ENCODE measurements around the gene MROH7. TPM values are rescaled to one million over a fixed set of nuclear protein-coding genes. Genes with fewer than 3 reads are reported as not detected.

MROH7 gene
- total and polyA plus RNA-seq, 9 of the 15 experiments (the other 6 are each of a cell fraction or from before 2014, with no cell fraction given), result not detected

DNA sequence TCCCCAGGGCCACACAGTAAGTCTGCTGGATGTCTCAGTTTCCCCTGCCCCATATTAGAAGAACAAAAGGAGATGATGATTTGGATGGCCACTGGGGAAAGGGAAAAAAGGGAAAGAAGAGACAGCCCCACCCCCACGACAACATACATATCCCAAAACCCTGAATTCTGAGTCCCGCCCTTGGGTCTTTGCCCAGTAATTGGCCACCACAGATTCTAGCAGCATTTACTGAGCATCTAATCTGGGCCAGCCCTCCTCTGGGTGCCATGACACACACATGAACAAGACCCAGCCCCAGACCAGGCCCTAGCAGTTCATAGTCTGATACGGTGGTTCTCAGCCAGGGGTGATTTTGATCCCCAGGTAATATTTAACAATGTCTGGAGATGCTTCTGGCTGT lies 68.8 kb downstream of the MROH7 start (continued):
- TF ChIP-seq, protein P1, sequence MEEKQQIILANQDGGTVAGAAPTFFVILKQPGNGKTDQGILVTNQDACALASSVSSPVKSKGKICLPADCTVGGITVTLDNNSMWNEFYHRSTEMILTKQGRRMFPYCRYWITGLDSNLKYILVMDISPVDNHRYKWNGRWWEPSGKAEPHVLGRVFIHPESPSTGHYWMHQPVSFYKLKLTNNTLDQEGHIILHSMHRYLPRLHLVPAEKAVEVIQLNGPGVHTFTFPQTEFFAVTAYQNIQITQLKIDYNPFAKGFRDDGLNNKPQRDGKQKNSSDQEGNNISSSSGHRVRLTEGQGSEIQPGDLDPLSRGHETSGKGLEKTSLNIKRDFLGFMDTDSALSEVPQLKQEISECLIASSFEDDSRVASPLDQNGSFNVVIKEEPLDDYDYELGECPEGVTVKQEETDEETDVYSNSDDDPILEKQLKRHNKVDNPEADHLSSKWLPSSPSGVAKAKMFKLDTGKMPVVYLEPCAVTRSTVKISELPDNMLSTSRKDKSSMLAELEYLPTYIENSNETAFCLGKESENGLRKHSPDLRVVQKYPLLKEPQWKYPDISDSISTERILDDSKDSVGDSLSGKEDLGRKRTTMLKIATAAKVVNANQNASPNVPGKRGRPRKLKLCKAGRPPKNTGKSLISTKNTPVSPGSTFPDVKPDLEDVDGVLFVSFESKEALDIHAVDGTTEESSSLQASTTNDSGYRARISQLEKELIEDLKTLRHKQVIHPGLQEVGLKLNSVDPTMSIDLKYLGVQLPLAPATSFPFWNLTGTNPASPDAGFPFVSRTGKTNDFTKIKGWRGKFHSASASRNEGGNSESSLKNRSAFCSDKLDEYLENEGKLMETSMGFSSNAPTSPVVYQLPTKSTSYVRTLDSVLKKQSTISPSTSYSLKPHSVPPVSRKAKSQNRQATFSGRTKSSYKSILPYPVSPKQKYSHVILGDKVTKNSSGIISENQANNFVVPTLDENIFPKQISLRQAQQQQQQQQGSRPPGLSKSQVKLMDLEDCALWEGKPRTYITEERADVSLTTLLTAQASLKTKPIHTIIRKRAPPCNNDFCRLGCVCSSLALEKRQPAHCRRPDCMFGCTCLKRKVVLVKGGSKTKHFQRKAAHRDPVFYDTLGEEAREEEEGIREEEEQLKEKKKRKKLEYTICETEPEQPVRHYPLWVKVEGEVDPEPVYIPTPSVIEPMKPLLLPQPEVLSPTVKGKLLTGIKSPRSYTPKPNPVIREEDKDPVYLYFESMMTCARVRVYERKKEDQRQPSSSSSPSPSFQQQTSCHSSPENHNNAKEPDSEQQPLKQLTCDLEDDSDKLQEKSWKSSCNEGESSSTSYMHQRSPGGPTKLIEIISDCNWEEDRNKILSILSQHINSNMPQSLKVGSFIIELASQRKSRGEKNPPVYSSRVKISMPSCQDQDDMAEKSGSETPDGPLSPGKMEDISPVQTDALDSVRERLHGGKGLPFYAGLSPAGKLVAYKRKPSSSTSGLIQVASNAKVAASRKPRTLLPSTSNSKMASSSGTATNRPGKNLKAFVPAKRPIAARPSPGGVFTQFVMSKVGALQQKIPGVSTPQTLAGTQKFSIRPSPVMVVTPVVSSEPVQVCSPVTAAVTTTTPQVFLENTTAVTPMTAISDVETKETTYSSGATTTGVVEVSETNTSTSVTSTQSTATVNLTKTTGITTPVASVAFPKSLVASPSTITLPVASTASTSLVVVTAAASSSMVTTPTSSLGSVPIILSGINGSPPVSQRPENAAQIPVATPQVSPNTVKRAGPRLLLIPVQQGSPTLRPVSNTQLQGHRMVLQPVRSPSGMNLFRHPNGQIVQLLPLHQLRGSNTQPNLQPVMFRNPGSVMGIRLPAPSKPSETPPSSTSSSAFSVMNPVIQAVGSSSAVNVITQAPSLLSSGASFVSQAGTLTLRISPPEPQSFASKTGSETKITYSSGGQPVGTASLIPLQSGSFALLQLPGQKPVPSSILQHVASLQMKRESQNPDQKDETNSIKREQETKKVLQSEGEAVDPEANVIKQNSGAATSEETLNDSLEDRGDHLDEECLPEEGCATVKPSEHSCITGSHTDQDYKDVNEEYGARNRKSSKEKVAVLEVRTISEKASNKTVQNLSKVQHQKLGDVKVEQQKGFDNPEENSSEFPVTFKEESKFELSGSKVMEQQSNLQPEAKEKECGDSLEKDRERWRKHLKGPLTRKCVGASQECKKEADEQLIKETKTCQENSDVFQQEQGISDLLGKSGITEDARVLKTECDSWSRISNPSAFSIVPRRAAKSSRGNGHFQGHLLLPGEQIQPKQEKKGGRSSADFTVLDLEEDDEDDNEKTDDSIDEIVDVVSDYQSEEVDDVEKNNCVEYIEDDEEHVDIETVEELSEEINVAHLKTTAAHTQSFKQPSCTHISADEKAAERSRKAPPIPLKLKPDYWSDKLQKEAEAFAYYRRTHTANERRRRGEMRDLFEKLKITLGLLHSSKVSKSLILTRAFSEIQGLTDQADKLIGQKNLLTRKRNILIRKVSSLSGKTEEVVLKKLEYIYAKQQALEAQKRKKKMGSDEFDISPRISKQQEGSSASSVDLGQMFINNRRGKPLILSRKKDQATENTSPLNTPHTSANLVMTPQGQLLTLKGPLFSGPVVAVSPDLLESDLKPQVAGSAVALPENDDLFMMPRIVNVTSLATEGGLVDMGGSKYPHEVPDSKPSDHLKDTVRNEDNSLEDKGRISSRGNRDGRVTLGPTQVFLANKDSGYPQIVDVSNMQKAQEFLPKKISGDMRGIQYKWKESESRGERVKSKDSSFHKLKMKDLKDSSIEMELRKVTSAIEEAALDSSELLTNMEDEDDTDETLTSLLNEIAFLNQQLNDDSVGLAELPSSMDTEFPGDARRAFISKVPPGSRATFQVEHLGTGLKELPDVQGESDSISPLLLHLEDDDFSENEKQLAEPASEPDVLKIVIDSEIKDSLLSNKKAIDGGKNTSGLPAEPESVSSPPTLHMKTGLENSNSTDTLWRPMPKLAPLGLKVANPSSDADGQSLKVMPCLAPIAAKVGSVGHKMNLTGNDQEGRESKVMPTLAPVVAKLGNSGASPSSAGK (IDR thresholded peaks at IDR 0.05), result no peak
- TF ChIP-seq MTA1 (IDR thresholded peaks at IDR 0.05; ENCODE audit: borderline replicate concordance), result no peak
- no peak for TF ChIP-seq POLR2AphosphoS2 (IDR thresholded peaks at IDR 0.05; ENCODE audit: low read length)
- TF ChIP-seq, protein P2, sequence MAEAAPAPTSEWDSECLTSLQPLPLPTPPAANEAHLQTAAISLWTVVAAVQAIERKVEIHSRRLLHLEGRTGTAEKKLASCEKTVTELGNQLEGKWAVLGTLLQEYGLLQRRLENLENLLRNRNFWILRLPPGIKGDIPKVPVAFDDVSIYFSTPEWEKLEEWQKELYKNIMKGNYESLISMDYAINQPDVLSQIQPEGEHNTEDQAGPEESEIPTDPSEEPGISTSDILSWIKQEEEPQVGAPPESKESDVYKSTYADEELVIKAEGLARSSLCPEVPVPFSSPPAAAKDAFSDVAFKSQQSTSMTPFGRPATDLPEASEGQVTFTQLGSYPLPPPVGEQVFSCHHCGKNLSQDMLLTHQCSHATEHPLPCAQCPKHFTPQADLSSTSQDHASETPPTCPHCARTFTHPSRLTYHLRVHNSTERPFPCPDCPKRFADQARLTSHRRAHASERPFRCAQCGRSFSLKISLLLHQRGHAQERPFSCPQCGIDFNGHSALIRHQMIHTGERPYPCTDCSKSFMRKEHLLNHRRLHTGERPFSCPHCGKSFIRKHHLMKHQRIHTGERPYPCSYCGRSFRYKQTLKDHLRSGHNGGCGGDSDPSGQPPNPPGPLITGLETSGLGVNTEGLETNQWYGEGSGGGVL (CRISPR knock-in tag; IDR thresholded peaks at IDR 0.05), result no peak
- no peak for TF ChIP-seq ZNF408 (CRISPR knock-in tag; IDR thresholded peaks at IDR 0.05; ENCODE audit: low read depth)
- TF ChIP-seq CREM (IDR thresholded peaks at IDR 0.05; ENCODE audit: low read depth), result no peak
- no peak for TF ChIP-seq SP1 (CRISPR knock-in tag; IDR thresholded peaks at IDR 0.05)
- no peak for TF ChIP-seq ZNF830 (CRISPR knock-in tag; IDR thresholded peaks at IDR 0.05)
- TF ChIP-seq TEAD4 (IDR thresholded peaks at IDR 0.05; ENCODE audit: low read length), result no peak
- no peak for TF ChIP-seq TEAD4 (CRISPR knock-in tag; IDR thresholded peaks at IDR 0.05; ENCODE audit: borderline replicate concordance)
- TF ChIP-seq, protein P3, sequence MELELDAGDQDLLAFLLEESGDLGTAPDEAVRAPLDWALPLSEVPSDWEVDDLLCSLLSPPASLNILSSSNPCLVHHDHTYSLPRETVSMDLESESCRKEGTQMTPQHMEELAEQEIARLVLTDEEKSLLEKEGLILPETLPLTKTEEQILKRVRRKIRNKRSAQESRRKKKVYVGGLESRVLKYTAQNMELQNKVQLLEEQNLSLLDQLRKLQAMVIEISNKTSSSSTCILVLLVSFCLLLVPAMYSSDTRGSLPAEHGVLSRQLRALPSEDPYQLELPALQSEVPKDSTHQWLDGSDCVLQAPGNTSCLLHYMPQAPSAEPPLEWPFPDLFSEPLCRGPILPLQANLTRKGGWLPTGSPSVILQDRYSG (tag; conservative IDR thresholded peaks at IDR 0.05; ENCODE audit: low read depth), result no peak
- no peak for TF ChIP-seq ESRRA (IDR thresholded peaks at IDR 0.05; ENCODE audit: borderline replicate concordance, low read depth)
- TF ChIP-seq NONO (IDR thresholded peaks at IDR 0.05; ENCODE audit: low read depth in 2 of 2, low read length in 1 of 2), result no peak
